Mononuclear cell (primary cell): ENCODE results near the gene SYT8. TPM values are rescaled to one million over a fixed set of nuclear protein-coding genes. Genes with fewer than 3 reads are reported as not detected.
"Not testable (repeated sequence)": the region's sequence is repeated elsewhere in the genome, so short reads cannot be mapped to it uniquely, and the experiment has no call there.

Experiments used
- H3K27me3 ChIP-seq: 2 replicates; pipeline ENCODE4 v1.6.0; 2011; ENCODE audit warnings: low read length, control low read depth; ENCODE audit not compliant: insufficient read depth
- H3K4me1 ChIP-seq: 2 replicates; pipeline ENCODE4 v1.5.1; 2011; ENCODE audit warnings: mild to moderate bottlenecking, low read length, control low read depth; ENCODE audit not compliant: insufficient read depth
- H3K4me3 ChIP-seq: 2 replicates; pipeline ENCODE4 v1.5.1; 2011; ENCODE audit warnings: mild to moderate bottlenecking, low read length, moderate library complexity
- H3K9me3 ChIP-seq: 2 replicates; pipeline ENCODE4 v1.5.1; 2011; ENCODE audit warnings: low read depth, mild to moderate bottlenecking, control low read depth, low read length
- total RNA-seq: library from RNA; depleted of rRNA; stranded (reverse); fragments of >200 nt; gene quantifications from one replicate; pipeline ENCODE4 v1.2.3, GENCODE V29; 2012

The SYT8 gene
- total RNA-seq, 1 donor, result not detected

DNA sequence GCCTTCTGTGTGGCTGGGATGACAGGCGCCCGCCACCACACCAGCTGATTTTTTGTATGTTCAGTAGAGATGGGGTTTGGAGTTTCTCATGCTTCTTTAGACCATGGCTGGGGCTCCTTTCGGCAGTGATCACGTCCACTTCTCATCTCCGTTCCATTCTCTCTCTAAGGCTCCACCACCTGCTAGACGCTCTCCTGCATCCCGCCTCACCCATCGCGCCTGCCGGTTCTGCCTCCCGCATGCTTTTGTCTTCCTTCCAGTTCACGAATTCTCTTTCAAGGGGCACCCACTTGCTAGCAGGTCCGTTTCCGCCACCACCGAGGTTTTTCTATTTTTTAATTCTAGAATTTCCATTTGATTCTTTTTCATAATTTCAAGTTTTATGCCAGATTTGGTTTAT is 22.0 kb upstream of the SYT8 start:
- Histone ChIP-seq H3K27me3 (peaks cover 54% of the 10 kb centered on the region), H3K4me1 (peaks cover 13% of the 10 kb centered on the region), H3K9me3 (no peaks in the 10 kb centered on the region), H3K4me3 (no peak overlapping the region)

DNA sequence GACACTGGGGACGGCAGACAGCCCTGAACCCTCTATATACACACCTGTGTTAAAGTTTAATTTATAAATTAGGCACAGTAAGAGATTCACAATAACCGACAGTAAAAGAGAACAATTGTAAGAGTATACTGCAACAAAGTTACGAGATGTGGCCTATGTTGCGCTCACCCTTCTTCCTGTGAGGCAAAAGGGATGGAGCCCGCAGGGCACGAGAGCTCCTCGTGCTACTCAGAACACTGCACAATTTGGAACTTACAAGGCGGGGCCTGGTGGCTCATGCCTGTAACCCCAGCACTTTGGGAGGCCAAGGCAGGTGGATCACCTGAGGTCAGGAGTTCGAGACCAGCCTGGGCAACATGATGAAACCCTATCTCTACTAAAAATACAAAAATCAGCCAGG is 21.4 kb upstream of the SYT8 start:
- not testable (repeated sequence) for H3K9me3 ChIP-seq, H3K4me3 ChIP-seq
- Histone ChIP-seq H3K27me3 (peaks cover 57% of the 10 kb centered on the region), H3K4me1 (peaks cover 13% of the 10 kb centered on the region)

DNA sequence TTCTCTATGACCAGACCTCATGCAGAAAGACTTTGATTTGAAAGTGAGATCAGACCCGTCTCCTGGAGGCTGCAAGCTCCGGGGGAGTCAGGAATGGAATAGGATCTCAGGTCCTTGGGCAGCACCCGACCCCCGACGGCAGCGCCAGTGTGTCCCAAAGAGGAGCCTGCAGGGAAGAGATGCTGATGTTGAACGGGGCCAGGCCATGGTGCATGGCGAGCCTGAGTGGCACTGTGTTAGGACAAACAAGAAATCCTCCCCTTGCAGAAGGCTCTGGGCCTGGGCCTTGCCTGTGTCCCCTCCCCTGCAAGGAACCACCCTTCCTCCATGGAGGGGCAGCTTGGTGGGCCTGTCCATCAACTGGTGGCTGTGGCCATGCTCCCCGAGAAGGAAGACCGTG is 20.1 kb upstream of the SYT8 start:
- Histone ChIP-seq H3K27me3 (peaks cover 54% of the 10 kb centered on the region), H3K4me3 (no peak overlapping the region), H3K4me1 (peaks cover 13% of the 10 kb centered on the region), H3K9me3 (no peaks in the 10 kb centered on the region)

DNA sequence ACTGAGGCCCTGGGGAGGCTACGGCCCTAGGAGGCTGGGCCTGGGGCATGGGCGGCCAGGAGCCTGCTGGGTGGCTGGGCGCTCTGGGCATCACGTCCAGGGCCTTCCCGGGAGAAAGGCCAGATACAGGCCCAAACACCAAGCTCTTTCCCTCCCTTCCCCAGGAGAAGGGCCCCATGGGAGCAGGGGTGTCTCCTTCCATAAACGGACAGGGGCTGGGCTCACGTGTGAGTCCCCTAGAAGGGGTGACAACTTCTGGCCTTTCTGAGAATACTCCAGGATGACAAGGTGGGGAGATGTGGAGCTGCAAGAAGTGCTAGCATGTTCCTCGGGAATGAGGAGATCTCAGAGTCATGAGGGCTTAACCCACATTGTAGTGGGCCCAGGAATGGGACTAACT is 19.5 kb upstream of the SYT8 start:
- H3K4me1 ChIP-seq, result peaks cover 13% of the 10 kb centered on the region

DNA sequence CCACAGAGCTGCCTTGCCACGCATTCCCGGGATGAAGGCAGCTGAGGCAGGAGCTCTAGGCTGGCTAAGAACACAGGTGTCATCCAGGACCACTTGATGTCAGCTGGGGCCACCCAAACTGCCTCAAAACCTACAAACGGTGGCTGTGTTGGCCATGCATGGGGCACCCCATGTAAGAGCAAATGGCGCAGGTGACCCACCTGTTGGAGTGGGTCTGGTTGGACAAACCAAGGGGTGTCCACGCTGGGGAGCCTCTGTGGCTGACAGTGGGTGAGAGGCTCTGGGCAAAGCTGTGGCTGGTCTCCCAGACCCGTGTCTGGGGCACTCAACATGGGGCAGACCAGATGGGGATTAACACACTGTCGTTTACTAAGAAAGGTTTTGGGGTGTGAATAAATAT is 19.0 kb upstream of the SYT8 start:
- Histone ChIP-seq H3K4me3 (no peak overlapping the region), H3K27me3 (peaks cover 53% of the 10 kb centered on the region), H3K9me3 (no peaks in the 10 kb centered on the region), H3K4me1 (peaks cover 8% of the 10 kb centered on the region)

More for the DNA sequence above, 19.5 kb upstream of the SYT8 start:
- no peaks in the 10 kb centered on the region for H3K9me3 ChIP-seq
- peaks cover 53% of the 10 kb centered on the region for H3K27me3 ChIP-seq
- no peak overlapping the region for H3K4me3 ChIP-seq

DNA sequence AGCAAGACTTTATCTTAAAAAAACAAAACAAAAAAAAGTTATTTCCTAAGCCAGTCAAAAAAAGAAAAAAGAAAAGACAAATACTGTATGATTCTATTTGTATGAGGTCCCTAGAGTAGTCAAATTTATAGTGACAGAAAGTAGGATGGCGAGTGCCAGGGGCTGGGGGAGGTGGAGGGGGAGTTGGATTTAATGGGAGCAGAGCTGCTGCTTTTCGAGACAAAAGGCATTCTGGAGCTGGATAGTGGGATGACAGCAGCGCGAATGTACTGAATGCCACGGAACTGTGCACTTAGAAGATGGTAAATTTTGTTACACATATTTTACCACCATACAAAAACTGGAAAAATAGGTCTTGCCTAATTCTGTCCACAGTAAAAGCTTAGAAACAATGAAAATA is 17.8 kb upstream of the SYT8 start:
- no peak overlapping the region for H3K4me3 ChIP-seq
- H3K27me3 ChIP-seq, result peaks cover 46% of the 10 kb centered on the region
- no peaks in the 10 kb centered on the region for H3K4me1 ChIP-seq
- no peaks in the 10 kb centered on the region for H3K9me3 ChIP-seq

DNA sequence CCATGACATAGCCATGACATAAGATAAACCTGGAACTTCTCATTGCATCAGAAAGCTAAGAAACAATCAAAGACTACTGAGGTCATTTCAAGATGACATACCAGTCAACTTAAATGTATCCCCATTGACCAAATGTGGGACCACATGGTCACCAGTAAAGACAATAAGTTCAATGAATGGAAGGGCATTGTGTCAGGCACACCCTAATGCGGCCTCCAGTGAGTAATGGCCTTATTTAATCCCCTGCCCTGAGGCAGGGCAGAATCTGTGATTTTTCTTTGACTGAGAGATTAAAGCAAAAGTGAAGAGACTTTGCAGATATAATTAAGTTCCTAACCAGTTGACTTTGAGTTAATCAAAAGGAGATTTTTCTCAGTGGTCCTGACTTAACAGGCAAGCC is 17.3 kb upstream of the SYT8 start:
- Histone ChIP-seq H3K4me1 (no peaks in the 10 kb centered on the region), H3K27me3 (peaks cover 41% of the 10 kb centered on the region), H3K9me3 (no peaks in the 10 kb centered on the region)

DNA sequence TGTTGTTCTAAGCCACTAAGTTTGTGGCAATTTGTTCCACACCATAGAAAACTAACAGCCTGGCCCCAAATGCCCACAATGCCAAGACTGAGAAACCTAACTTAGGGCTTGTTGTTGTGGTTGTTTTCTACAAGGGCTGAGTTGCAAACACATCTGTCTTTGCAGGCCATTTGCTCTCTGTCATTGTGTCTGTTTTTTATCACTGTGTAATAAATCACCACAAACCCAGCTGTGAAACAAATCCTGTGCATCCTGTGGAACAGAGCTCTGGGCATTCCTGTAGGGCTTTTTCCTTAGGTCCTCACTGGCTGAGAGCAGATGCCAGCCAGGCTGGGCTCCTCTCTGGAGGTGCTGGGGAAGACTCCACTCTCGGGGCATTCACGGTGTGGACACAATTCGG is 15.7 kb upstream of the SYT8 start:
- Histone ChIP-seq H3K27me3 (peaks cover 30% of the 10 kb centered on the region), H3K9me3 (no peaks in the 10 kb centered on the region), H3K4me3 (no peak overlapping the region), H3K4me1 (no peaks in the 10 kb centered on the region)

More for the DNA sequence above, 17.3 kb upstream of the SYT8 start:
- H3K4me3 ChIP-seq, result no peak overlapping the region

DNA sequence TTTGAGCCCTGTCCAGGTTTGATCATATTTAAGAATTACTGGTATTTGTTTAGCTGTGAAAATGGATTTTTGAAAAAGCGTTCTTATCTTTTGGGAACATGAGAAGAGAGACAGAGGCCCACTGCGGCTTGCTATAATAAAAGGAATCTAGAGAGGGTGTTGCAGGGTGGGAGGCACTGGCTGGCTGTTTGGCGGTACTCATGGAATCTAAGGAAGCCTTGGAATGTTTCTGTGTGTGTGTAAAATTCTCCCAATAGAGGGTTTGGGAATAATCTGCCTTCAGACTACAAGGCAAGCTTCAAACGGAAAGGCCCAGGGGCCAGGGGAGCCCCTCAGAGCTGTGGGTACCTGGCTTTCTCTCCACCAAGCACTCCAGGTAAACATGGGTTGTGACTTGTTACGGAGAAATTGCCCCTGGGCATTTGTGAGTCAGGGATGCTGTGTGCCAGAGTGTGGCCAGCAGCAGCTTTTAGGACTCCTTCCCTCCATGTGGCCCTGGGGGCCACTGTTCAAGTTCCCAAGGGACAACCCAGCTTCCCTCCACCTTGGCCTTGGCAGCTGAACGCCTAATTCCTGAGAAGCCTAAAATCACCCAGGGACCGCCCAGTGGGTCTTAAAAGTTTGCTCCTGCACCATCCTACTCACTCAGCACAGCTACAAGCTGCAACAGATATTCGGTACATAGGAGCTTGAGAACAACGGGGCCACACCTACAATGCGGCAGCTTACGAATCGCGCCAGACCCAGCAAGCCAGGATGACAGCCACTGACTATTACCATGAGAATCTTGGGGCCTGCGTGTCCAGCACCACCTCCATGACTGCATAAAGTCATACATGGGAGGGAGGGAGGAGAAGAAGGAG is 14.1 kb upstream of the SYT8 start:
- no peak overlapping the region for H3K4me3 ChIP-seq
- H3K4me1 ChIP-seq, result no peaks in the 10 kb centered on the region
- H3K9me3 ChIP-seq, result no peaks in the 10 kb centered on the region
- peaks cover 25% of the 10 kb centered on the region for H3K27me3 ChIP-seq

DNA sequence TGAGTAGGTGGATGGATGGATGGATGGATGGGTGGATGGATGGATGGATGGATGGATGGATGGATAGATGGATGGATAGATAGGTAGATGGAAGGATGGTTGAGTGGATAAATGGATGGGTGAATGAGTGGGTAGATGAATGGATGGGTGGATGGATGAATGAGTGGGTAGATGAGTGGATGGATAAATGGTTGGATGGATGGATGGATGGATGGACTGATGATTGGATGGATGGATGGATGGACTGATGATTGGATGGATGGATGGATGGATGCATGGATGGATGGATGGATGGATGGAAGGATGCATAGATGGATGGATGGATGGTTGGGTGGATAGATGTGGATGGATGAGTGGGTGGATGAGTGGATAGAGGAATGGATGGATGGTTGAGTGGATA is 13.2 kb upstream of the SYT8 start:
- Histone ChIP-seq H3K27me3 (peaks cover 22% of the 10 kb centered on the region), H3K4me3 (no peak overlapping the region), H3K9me3 (no peaks in the 10 kb centered on the region), H3K4me1 (no peaks in the 10 kb centered on the region)

DNA sequence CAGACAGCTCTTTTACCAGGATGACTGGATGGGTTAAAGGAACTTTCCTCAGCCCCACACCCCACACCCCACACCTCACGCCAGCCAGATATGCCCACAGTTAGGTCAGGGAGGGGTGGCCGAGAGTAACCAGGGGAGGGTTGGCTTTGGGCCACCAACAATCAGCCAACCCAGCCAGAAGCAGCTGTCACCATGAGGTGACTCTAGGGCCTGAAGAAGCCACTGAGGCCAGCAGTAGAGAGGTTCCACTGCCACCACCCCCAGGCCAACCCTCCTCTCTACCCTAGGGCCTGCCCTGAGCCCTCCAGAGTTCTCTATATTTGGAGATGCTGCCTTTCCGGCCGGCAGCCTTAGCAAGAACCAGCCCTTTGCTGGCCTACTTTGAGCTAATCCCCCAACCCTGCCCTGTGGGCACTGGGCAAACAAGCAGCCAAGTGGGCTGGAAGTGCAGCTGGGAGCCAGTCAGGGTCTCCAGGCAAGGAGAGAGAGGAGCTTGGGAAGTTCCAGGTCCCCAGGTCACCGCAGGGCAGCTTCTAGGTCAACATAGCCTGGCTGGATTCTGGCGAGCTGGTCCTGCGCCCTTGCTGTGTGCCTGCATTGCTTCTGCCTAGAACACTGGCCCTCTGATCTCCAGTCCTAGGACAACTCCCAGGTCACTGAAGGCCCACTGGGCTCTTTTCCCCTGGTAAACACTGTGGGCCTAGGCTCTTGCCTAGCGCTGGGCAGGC is 12.0 kb upstream of the SYT8 start:
- H3K27me3 ChIP-seq, result peaks cover 16% of the 10 kb centered on the region
- H3K4me3 ChIP-seq, result no peak overlapping the region
- no peaks in the 10 kb centered on the region for H3K9me3 ChIP-seq
- no peaks in the 10 kb centered on the region for H3K4me1 ChIP-seq

DNA sequence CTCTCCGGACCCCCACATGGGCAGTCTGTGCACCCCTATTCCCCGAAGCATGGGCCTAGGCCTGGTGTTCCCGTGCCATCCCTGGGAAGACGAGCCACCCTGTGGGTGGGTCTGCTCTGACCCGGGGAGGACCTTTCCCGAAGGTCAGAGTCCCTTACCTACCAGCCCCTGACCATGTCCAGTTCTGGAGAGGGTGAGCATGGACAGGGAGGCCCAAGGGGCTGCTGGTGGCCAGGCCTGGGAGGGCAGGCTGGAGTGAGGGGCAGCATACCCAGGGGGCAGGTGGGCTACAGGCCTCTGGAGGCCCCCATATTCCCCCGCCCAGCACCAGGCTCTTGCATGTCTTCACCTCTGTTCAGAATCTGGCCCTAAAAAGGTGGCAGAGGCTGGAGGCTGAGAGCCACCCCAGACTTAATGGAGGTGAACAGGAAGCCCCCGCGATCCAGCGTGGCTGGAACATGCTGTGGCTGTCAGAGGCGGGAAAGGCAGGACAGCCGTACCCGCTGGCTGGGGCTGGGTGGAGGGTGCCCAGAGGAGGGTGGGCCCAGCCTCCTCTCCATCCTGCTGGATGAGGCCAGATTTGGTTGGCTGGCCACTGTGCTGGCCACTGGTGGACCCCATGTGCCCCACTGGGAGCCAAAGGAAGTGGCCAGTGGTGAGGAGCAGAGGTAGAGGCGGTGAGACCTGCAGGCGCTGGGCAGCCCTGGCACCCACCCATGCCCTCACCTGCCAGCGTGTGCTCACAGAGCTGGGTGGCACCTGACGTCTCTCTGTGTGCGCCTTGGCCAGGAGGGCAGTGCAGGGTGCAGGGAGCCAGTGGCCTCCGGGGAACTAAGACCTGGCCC is 11.2 kb upstream of the SYT8 start:
- H3K4me3 ChIP-seq, result no peak overlapping the region
- H3K4me1 ChIP-seq, result no peaks in the 10 kb centered on the region
- H3K27me3 ChIP-seq, result peaks cover 8% of the 10 kb centered on the region
- H3K9me3 ChIP-seq, result no peaks in the 10 kb centered on the region

DNA sequence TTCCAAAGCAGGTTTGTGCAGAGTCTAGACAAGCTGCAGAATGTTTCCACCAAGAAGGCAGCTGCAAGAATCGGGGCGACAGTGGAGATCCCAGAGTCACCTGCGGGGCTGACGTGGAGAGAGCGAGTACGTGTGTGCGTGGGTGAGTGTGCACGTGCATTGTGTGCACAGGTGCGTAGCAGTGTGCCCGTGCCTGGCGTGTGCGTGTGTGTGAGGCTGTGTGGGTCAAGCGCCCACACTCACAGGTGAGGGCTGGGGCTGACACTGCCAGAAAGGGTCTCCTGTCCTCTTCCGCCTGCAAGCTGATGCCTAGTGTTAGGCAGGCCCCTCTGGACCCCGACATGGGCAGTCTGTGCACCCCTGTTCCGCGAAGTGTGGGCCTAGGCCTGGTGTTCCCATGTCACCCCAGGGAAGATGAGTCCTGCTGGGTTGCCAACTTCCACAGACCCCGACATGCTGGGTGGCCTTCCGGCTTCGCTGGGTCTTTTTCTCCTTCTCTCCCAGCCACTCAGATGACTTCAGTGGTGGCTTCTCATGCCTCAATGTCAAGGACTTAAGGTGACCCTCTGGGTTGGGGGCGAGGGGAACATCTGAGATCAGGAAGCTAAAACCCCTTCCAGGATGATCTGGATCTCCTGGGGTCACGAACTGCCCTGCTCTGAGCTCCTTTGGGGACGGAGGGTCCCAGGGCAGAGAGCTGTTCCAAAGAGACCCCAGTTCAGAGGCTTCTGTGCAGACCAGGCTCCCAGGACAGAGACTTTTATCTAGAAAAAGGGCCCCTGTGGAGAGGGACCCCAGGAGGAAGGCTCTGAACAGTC is 10.4 kb upstream of the SYT8 start:
- peaks cover 2% of the 10 kb centered on the region for H3K27me3 ChIP-seq
- H3K9me3 ChIP-seq, result no peaks in the 10 kb centered on the region
- H3K4me1 ChIP-seq, result no peaks in the 10 kb centered on the region
- H3K4me3 ChIP-seq, result no peak overlapping the region

DNA sequence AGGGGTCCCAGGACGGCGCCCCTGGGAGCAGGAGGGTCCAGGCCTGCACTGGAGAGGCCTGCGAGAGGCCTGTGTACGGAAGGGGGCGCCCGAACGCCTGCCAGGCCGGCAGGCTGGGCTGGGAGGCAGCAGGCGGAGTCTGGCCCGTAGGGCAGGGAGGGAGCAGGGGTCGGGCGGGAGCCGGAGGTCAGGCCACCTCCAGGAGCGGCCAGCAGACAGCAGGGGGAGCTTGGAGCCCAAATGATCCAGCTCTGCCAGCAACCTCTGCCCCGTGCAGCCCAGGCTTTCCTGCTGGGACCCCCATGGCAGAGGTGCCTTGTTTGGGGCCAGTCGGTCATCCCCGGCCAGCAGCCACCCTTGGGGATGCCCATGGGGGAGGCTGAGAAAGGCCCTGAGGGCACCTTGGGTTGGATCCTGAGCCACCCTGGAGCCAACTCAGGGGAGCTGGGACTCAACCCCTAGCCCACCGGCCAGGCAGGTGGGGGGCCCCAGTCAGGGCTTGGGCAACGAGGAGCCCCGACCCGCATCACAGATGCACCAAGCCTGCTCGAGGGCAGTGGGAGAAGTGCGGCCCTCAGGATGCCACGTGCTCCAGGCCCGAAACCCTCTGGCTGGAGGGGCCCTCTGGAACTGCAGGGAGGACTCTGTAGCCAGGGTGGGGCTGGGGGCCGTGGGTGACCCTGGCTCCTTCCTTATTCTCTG is 9.6 kb upstream of the SYT8 start:
- Histone ChIP-seq H3K4me1 (no peaks in the 10 kb centered on the region), H3K9me3 (no peaks in the 10 kb centered on the region), H3K4me3 (no peak overlapping the region), H3K27me3 (no peaks in the 10 kb centered on the region)
